NT2/D1 (cell line): ENCODE measurements around the gene C11orf97.

Source experiments
- SUZ12 ChIP-seq: IDR thresholded peaks from 2 replicates; pipeline ENCODE4 v1.6.1; 2011; ENCODE audit not compliant: insufficient read length, insufficient read depth; ENCODE audit errors: extremely low read depth
- YY1 ChIP-seq: IDR thresholded peaks from 2 replicates; pipeline ENCODE4 v1.6.1; 2011; ENCODE audit not compliant: insufficient read length, insufficient read depth
- ZNF274 ChIP-seq: IDR thresholded peaks from 2 replicates; pipeline ENCODE4 v1.6.1; 2011; ENCODE audit warnings: mild to moderate bottlenecking, low read depth, low read length

- TF ChIP-seq SUZ12 (no peak), ZNF274 (no peak), YY1 (no peak)
Measured at GRCh38 chr11:94560834-94561233, 48.6 kb downstream of the C11orf97 start.
